ENCODE measurements around the gene PLSCR3. TPM values are rescaled to one million over a fixed set of nuclear protein-coding genes. Genes with fewer than 3 reads are reported as not detected.
A peak's percentile ranks its signal among the peaks of the same experiment; 100 is the strongest.

Gene PLSCR3
- total RNA-seq, 1 experiment from 2014 or later, result 43.8 TPM

GRCh38 chr17:7374353-7374752 lies 20.0 kb downstream of the PLSCR3 start:
- H3K9me3 ChIP-seq (ENCODE audit: control insufficient read depth in 1 of 2, insufficient read depth in 1 of 2, low read depth in 1 of 2, low read length in 2 of 2), result 0 out of 4 replicates have a peak, but pooled peaks cover 0 to 3% of the 10 kb centered on the region in 2 experiments
- H3K79me2 ChIP-seq (ENCODE audit: insufficient read depth, low read length), result no peaks in the 10 kb centered on the region
- ChIA-PET CTCF (no interaction called here), POLR2A (no interaction called here), RAD21 (ENCODE audit: low non-redundant PET in 1 of 2, low total read pairs in 2 of 2, uncharacterized antibody in 2 of 2, unreplicated experiment in 2 of 2) (no interaction called here)
- no peak overlapping the region for H3K4me3 ChIP-seq (replicated peaks in 1 of 2; ENCODE audit: low read depth in 1 of 2, low read length in 2 of 2)
- no peaks in the 10 kb centered on the region for H3K9me2 ChIP-seq (ENCODE audit: insufficient read depth)
- no TSS peak for BruUV-seq (replicated peaks)
- no peak for TF ChIP-seq REST (IDR thresholded peaks at IDR 0.05; ENCODE audit: low read depth)
- TF ChIP-seq EZH2phosphoT487 (IDR thresholded peaks at IDR 0.05; ENCODE audit: borderline replicate concordance), result no peak
- no peak for TF ChIP-seq POLR2AphosphoS5 (IDR thresholded peaks at IDR 0.05; ENCODE audit: low read depth, low read length)
- H4K20me1 ChIP-seq (ENCODE audit: insufficient read depth), result no peaks in the 10 kb centered on the region
- H3K4me1 ChIP-seq (ENCODE audit: control insufficient read depth in 1 of 2, insufficient read depth in 2 of 2, low read length in 2 of 2), result no peaks in the 10 kb centered on the region
- no peak overlapping the region for H3K27ac ChIP-seq (ENCODE audit: low read depth, low read length)
- H3K36me3 ChIP-seq (ENCODE audit: control insufficient read depth in 1 of 2, insufficient read depth in 2 of 2, low read length in 2 of 2), result no peaks in the 10 kb centered on the region
- 0 out of 2 replicates have a peak, but pooled peaks have one; percentile 17 for ATAC-seq
- H3K9ac ChIP-seq (ENCODE audit: low read length), result no peak overlapping the region
- H2AFZ ChIP-seq (ENCODE audit: low read depth, low read length, poor library complexity, severe bottlenecking), result no peak overlapping the region
- H3K4me2 ChIP-seq (ENCODE audit: low read length), result no peak overlapping the region
- no peak for DNase-seq (ENCODE audit: low read depth, low spot score)
- no peaks in the 10 kb centered on the region for H3K27me3 ChIP-seq (ENCODE audit: insufficient read depth, low read length)
- intact Hi-C loops (cut with micrococcal nuclease), result no loop called here

- Histone ChIP-seq H3K79me2 (ENCODE audit: insufficient read depth, low read length) (no peaks in the 10 kb centered on the region), H3K9me2 (ENCODE audit: insufficient read depth) (no peaks in the 10 kb centered on the region), H4K20me1 (ENCODE audit: insufficient read depth) (no peaks in the 10 kb centered on the region), H2AFZ (ENCODE audit: low read depth, low read length, poor library complexity, severe bottlenecking) (no peak overlapping the region), H3K4me3 (replicated peaks in 1 of 2; ENCODE audit: low read depth in 1 of 2, low read length in 2 of 2) (no peak overlapping the region), H3K4me2 (ENCODE audit: low read length) (no peak overlapping the region), H3K9me3 (ENCODE audit: control insufficient read depth in 1 of 2, insufficient read depth in 1 of 2, low read depth in 1 of 2, low read length in 2 of 2) (no peaks in the 10 kb centered on the region), H3K27ac (ENCODE audit: low read depth, low read length) (no peak overlapping the region), H3K9ac (ENCODE audit: low read length) (no peak overlapping the region), H3K27me3 (ENCODE audit: insufficient read depth, low read length) (no peaks in the 10 kb centered on the region), H3K4me1 (ENCODE audit: control insufficient read depth in 1 of 2, insufficient read depth in 2 of 2, low read length in 2 of 2) (no peaks in the 10 kb centered on the region), H3K36me3 (ENCODE audit: control insufficient read depth in 1 of 2, insufficient read depth in 2 of 2, low read length in 2 of 2) (no peaks in the 10 kb centered on the region)
- RAD21 ChIA-PET (ENCODE audit: low non-redundant PET in 1 of 2, low total read pairs in 2 of 2, uncharacterized antibody in 2 of 2, unreplicated experiment in 2 of 2), result no interaction called here
- POLR2A ChIA-PET, result no interaction called here
- ATAC-seq (no peak), DNase-seq (ENCODE audit: low read depth, low spot score) (no peak)
- intact Hi-C loops (cut with micrococcal nuclease), result no loop called here
- CTCF ChIA-PET, result interaction anchor here (0.9 kb wide), 1 partner anchor 15 kb away, joined by 4 read pairs; no protein-coding TSS in a partner anchor
- no TSS peak for BruUV-seq (replicated peaks)
- no peak for TF ChIP-seq YY1 (IDR thresholded peaks at IDR 0.05; ENCODE audit: extremely low read depth, insufficient replicate concordance, low read depth, low read length)
- TF ChIP-seq ELF1 (IDR thresholded peaks at IDR 0.05; ENCODE audit: borderline replicate concordance, low read depth), result no peak
- no peak for TF ChIP-seq EZH2 (IDR thresholded peaks at IDR 0.05)
- TF ChIP-seq FOSL1 (IDR thresholded peaks at IDR 0.05; ENCODE audit: low read depth), result no peak
- no peak for TF ChIP-seq CEBPB (IDR thresholded peaks at IDR 0.05; ENCODE audit: low read depth)
- TF ChIP-seq REST (IDR thresholded peaks at IDR 0.05; ENCODE audit: low read depth), result no peak
- TF ChIP-seq ATF3 (IDR thresholded peaks at IDR 0.05), result no peak
- no peak for TF ChIP-seq RAD21 (IDR thresholded peaks at IDR 0.05; ENCODE audit: low read depth)
- no peak for TF ChIP-seq ZNF274 (IDR thresholded peaks at IDR 0.05; ENCODE audit: low read depth, low read length)
- no peak for TF ChIP-seq JUND (IDR thresholded peaks at IDR 0.05)
- TF ChIP-seq SP1 (IDR thresholded peaks at IDR 0.05; ENCODE audit: low read depth), result no peak
- TF ChIP-seq CBX3 (IDR thresholded peaks at IDR 0.05; ENCODE audit: low read depth), result no peak
- no peak for TF ChIP-seq ZFX (IDR thresholded peaks at IDR 0.05)
- no peak for TF ChIP-seq EGR1 (IDR thresholded peaks at IDR 0.05; ENCODE audit: low read depth)
Observed at GRCh38 chr17:7370853-7371252, 23.5 kb downstream of the PLSCR3 start.
